ENCODE data around the gene GHRL.

DNA sequence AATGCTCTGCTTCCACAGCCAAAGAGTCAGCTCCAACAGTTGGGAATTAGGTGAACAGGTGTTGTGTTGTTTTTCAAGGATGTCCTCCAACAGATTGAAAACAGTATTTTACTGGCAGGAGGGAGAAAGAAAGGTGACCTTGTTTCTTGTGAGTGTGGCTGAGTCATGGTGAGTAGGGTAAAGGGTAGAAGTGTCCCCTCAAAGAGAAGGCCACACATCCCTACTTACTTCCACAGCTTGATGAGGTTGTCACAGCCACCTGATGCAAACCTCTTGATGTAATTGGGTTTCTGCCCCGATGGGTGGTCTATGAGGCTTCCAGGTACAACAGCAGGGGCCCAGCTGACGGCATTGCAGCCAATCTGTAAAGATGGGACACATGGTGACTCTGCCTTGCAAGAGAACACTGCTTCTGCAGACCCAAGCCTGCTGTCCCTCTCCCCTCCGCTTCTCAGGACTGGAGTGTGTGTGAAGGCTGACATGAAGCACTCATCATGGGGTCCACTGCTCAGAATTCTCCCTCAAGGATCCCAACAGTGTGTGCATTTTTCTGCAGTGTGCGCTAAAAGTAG is 12.7 kb upstream of the GHRL start:
- TF ChIP-seq CTCF (IDR thresholded peaks at IDR 0.05 in 2 of 3, conservative IDR thresholded peaks at IDR 0.05 in 1 of 3; ENCODE audit: borderline replicate concordance in 1 of 3, insufficient read depth in 1 of 3, low read depth in 2 of 3, low read length in 2 of 3) (no peak), POLR2AphosphoS5 (IDR thresholded peaks at IDR 0.05; ENCODE audit: low read depth, low read length) (no peak), POLR2A (IDR thresholded peaks at IDR 0.05; ENCODE audit: borderline replicate concordance, extremely low read depth, insufficient read depth, insufficient read length) (no peak), SIN3A (IDR thresholded peaks at IDR 0.05; ENCODE audit: low read depth) (no peak), RAD21 (IDR thresholded peaks at IDR 0.05; ENCODE audit: low read depth) (no peak), EZH2 (IDR thresholded peaks at IDR 0.05) (no peak), FOSL1 (IDR thresholded peaks at IDR 0.05; ENCODE audit: low read depth) (no peak), CEBPB (IDR thresholded peaks at IDR 0.05; ENCODE audit: low read depth) (no peak)
- TF ChIP-seq, protein P1, sequence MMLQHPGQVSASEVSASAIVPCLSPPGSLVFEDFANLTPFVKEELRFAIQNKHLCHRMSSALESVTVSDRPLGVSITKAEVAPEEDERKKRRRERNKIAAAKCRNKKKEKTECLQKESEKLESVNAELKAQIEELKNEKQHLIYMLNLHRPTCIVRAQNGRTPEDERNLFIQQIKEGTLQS (IDR thresholded peaks at IDR 0.05): no peak

Data from HCT116 (cell line).